ENCODE measurements around the gene BATF. TPM values are rescaled to one million over a fixed set of nuclear protein-coding genes. Genes with fewer than 3 reads are reported as not detected.

Gene BATF
- total RNA-seq, 1 experiment from 2014 or later: 55.7 TPM

DNA sequence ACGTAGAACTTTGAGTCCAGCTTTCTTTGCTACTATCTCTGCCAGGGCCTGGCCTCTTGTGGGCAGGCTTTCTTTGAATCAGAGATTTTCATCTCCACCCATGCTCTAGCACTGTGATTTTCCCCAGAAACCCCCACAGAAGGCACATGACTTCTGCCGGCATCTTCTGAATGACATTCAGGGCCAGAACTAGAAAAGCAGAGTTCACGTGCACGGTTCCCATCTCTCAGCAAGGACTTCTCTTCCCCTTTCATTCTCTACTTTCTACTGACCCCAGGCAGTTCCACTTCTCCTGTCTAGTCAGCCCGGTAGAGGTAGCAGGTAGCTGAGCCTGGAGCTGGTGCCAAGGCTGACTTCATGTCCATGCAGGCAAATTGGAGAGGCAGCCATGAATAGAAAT lies 26.9 kb downstream of the BATF start:
- BruUV-seq (replicated peaks): no TSS peak
- Histone ChIP-seq H3K36me3 (ENCODE audit: low read depth) (no peaks in the 10 kb centered on the region), H4K20me1 (ENCODE audit: insufficient read depth) (no peaks in the 10 kb centered on the region), H3K9me2 (ENCODE audit: insufficient read depth) (no peaks in the 10 kb centered on the region), H3K9me3 (ENCODE audit: insufficient read depth, low read depth) (no peaks in the 10 kb centered on the region), H3K27me3 (ENCODE audit: insufficient read depth, low read depth) (no peaks in the 10 kb centered on the region), H3K4me2 (no peak overlapping the region), H2AFZ (no peak overlapping the region), H3K4me1 (replicated peaks; ENCODE audit: insufficient read depth) (peaks cover 20% of the 10 kb centered on the region), H3F3A (ENCODE audit: insufficient read depth, low read depth) (peaks cover 8% of the 10 kb centered on the region), H3K79me2 (ENCODE audit: low read depth) (no peaks in the 10 kb centered on the region), H3K4me3 (no peak overlapping the region), H3K27ac (no peak overlapping the region)
- intact Hi-C loops (cut with micrococcal nuclease; ENCODE audit: unreplicated experiment): no loop called here
- POLR2A ChIA-PET (ENCODE audit: unreplicated experiment): interaction anchor here (0.6 kb wide), 3 partner anchors 8 to 131 kb away, joined by 3 to 7 read pairs (median 5); no protein-coding TSS in a partner anchor
- TF ChIP-seq, protein P1, sequence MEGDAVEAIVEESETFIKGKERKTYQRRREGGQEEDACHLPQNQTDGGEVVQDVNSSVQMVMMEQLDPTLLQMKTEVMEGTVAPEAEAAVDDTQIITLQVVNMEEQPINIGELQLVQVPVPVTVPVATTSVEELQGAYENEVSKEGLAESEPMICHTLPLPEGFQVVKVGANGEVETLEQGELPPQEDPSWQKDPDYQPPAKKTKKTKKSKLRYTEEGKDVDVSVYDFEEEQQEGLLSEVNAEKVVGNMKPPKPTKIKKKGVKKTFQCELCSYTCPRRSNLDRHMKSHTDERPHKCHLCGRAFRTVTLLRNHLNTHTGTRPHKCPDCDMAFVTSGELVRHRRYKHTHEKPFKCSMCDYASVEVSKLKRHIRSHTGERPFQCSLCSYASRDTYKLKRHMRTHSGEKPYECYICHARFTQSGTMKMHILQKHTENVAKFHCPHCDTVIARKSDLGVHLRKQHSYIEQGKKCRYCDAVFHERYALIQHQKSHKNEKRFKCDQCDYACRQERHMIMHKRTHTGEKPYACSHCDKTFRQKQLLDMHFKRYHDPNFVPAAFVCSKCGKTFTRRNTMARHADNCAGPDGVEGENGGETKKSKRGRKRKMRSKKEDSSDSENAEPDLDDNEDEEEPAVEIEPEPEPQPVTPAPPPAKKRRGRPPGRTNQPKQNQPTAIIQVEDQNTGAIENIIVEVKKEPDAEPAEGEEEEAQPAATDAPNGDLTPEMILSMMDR (conservative IDR thresholded peaks at IDR 0.05): no peak
- TF ChIP-seq EZH2 (IDR thresholded peaks at IDR 0.05; ENCODE audit: low read depth): no peak
- DNase-seq: no peak
- CTCF ChIA-PET: no interaction called here

DNA sequence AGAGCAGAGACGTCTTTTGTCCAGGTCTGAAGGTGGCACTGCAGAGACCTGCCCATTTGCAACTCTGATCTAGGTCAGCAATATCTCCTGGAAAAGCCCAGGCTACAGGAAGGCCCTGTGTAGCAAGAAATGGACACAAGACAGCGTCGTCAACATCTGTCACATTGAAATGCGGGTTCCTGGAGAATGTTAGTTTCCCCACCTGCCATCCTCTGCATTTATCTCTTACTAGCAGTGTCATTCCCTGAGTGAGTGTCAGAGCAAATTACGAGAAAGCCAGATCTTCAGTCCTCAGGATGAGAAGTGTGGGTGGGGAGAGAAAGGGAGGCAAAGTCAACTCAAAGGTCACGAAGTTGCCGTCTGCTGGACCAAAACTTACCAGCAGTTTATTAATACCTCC lies 28.8 kb downstream of the BATF start:
- no peak for DNase-seq
- Histone ChIP-seq H3K4me3 (no peak overlapping the region), H3K9me3 (ENCODE audit: insufficient read depth, low read depth) (no peaks in the 10 kb centered on the region), H3K27ac (no peak overlapping the region), H2AFZ (no peak overlapping the region), H3K36me3 (ENCODE audit: low read depth) (no peaks in the 10 kb centered on the region), H3K4me1 (replicated peaks; ENCODE audit: insufficient read depth) (peaks cover 39% of the 10 kb centered on the region), H3K4me2 (no peak overlapping the region), H3K9me2 (ENCODE audit: insufficient read depth) (no peaks in the 10 kb centered on the region), H4K20me1 (ENCODE audit: insufficient read depth) (no peaks in the 10 kb centered on the region), H3K79me2 (ENCODE audit: low read depth) (no peaks in the 10 kb centered on the region), H3F3A (ENCODE audit: insufficient read depth, low read depth) (peaks cover 22% of the 10 kb centered on the region), H3K27me3 (ENCODE audit: insufficient read depth, low read depth) (no peaks in the 10 kb centered on the region)
- intact Hi-C loops (cut with micrococcal nuclease; ENCODE audit: unreplicated experiment): loop anchor here (10.0 kb wide), 1 partner anchor 976 kb away; no protein-coding TSS in a partner anchor
- ChIA-PET POLR2A (ENCODE audit: unreplicated experiment) (no interaction called here), CTCF (no interaction called here)
- TF ChIP-seq EZH2 (IDR thresholded peaks at IDR 0.05; ENCODE audit: low read depth): no peak
- TF ChIP-seq, protein P1 (conservative IDR thresholded peaks at IDR 0.05): no peak
- no TSS peak for BruUV-seq (replicated peaks)

- no peaks in the 10 kb centered on the region for H4K20me1 ChIP-seq (ENCODE audit: insufficient read depth)
- no peak overlapping the region for H2AFZ ChIP-seq
- intact Hi-C loops (cut with micrococcal nuclease; ENCODE audit: unreplicated experiment): loop anchor here (10.0 kb wide), 1 partner anchor 978 kb away; no protein-coding TSS in a partner anchor
- no peaks in the 10 kb centered on the region for H3K36me3 ChIP-seq (ENCODE audit: low read depth)
- no peak for DNase-seq
- no TSS peak for BruUV-seq (replicated peaks)
- ChIA-PET POLR2A (ENCODE audit: unreplicated experiment) (interaction anchor here (0.6 kb wide), 1 partner anchor 64 kb away, joined by 10 read pairs; no protein-coding TSS in a partner anchor), CTCF (interaction anchor here (0.7 kb wide), 1 partner anchor 154 kb away, joined by 6 read pairs; no protein-coding TSS in a partner anchor)
- TF ChIP-seq, protein P1 (conservative IDR thresholded peaks at IDR 0.05): no peak
- H3K27me3 ChIP-seq (ENCODE audit: insufficient read depth, low read depth): no peaks in the 10 kb centered on the region
- H3K4me1 ChIP-seq (replicated peaks; ENCODE audit: insufficient read depth): peaks cover 42% of the 10 kb centered on the region
- no peaks in the 10 kb centered on the region for H3K79me2 ChIP-seq (ENCODE audit: low read depth)
- no peak overlapping the region for H3K27ac ChIP-seq
- H3K4me3 ChIP-seq: no peak overlapping the region
- H3K9me2 ChIP-seq (ENCODE audit: insufficient read depth): no peaks in the 10 kb centered on the region
- H3K9me3 ChIP-seq (ENCODE audit: insufficient read depth, low read depth): peaks cover 3% of the 10 kb centered on the region; the same call in 1 of the 2 replicates
- peaks cover 26% of the 10 kb centered on the region for H3F3A ChIP-seq (ENCODE audit: insufficient read depth, low read depth)
- no peak overlapping the region for H3K4me2 ChIP-seq
Observed at GRCh38 chr14:75553157-75553556, 30.9 kb downstream of the BATF start.
